Stimulated activated naive CD4-positive, alpha-beta T cell (primary cell): ENCODE results near the gene RSPH6A.

ENCODE experiments used
- DNase-seq, 6 experiments: peaks; one replicate each; lab custom pipeline; 2025; lab: John Stamatoyannopoulos, UW

Gene RSPH6A

DNA sequence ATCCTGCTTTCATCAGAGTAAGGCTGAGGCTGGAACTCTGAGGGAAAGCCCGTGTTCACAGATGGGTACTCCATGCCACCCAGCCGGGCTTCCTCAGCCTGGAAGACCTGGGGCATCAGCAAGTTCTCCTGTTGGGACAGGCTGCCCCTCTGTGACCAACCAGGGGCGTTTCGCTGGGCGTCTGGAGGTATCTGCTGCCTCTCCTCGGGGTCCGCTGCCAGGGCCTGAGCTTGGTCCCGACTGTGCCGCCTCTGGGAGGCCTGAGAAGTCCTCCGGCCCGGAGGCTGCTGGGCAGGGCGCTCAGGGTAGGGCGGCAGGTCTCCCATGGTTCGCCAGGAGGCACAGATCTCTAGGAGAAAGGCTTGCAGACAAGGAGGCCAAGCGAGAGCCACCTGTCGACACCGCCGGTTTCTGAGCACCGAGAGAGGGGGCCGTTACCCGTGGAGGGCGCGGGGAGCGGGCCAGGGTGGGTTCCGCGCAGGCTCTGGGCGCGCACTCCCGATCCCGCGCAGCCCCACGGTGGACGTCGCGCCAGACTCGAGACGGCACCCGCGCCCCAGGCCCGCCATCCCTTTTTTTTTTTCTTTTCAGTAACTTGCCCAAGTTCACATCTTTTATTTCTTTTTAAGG, at the start of gene RSPH6A:
Gene RSPH6A (minus strand): TSS at position 458 of the 630 bp plus-strand sequence. CDS start 132 bp downstream, at position 326.
- DNase-seq: peak in 1 of 6 experiments; percentile 11

DNA sequence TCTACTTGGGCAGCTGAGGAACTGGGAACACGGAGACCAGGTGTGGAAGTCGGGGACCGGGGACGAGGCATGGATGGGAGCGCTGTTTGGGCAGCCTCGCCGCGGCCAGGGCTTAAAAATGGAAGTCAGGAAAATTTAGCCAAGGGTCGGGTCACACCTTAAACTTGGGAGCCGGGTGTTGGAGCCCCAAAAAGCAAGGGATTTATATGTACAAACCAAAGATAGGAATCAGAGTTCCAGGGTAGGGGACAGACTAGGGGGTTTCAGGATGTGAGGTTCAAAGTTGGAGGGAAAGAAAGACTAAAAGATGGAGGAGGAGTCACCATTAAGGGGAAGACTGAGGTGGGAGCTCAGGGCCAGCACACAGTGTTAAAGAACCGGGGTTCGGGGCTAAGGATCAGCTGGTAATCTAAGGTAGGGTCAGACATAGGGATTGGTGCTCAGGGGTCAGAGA, 49.5 kb upstream of the RSPH6A start:
- DNase-seq: no peak

DNA sequence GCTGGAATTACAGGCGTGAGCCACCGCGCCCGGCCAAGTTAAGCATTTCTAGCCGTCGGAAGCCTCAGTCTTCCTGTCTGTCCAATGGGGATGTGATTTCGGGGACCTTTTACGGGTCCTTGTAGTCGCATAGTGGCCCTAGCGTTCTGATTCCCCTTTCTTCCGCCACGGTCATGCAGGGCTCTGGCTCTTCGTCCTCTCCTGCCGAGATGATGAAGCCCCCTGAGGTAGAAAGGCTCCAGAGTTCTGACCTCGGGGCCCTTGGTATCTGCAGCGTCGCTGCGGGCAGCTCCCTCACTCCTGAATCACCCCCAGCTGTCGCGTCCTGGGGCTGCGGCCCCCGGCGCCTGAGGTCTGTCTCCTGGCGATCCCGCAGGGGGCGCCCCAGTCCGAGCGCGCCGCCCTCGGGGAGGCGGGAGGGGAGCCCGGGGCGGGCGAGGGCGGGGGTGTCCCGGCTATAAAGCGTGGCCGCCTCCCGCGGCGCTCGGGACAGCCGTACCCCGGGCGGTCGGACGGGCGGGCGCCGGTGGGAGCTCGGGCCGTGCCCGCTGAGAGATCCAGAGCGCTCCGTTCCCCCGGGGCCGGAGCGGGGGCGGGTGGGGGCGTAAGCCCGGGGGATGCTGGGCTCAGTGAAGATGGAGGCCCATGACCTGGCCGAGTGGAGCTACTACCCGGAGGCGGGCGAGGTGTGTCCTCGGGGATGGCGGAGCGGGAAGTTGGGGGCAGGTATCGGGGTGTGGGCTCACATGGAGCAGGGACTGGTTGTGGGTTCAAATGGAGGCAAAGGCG, 48.9 kb upstream of the RSPH6A start, which contains the start of gene FOXA3:
Gene FOXA3 (plus strand): TSS at position 487 of the 789 bp plus-strand sequence. CDS start 131 bp downstream, at position 618.
- peak in 5 of 6 experiments; percentile 15 to 50 (median 35) for DNase-seq

DNA sequence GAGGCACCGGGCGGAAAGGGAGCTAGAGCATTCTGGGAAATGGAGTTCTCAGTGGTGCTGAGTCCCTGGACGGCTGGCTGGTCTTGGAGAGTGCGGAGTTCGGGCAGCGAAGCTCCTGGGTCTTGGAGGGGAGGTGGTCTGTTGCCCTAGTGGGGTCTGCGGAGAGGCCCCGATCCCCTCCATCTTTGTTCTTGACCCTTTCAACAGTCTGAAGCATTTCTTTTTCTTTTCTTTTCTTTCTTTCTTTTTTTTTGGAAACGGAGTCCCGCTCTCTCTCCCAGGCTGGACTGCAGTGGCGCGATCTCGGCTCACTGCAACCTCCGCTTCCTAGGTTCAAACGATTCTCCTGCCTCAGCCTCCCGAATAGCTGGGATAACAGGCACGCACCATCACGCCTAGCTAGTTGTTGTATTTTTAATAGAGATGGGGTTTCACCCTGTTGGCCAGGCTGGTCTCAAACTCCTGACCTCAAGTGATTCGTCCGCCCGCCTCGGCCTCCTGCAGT, 48.3 kb upstream of the RSPH6A start:
- no peak for DNase-seq

DNA sequence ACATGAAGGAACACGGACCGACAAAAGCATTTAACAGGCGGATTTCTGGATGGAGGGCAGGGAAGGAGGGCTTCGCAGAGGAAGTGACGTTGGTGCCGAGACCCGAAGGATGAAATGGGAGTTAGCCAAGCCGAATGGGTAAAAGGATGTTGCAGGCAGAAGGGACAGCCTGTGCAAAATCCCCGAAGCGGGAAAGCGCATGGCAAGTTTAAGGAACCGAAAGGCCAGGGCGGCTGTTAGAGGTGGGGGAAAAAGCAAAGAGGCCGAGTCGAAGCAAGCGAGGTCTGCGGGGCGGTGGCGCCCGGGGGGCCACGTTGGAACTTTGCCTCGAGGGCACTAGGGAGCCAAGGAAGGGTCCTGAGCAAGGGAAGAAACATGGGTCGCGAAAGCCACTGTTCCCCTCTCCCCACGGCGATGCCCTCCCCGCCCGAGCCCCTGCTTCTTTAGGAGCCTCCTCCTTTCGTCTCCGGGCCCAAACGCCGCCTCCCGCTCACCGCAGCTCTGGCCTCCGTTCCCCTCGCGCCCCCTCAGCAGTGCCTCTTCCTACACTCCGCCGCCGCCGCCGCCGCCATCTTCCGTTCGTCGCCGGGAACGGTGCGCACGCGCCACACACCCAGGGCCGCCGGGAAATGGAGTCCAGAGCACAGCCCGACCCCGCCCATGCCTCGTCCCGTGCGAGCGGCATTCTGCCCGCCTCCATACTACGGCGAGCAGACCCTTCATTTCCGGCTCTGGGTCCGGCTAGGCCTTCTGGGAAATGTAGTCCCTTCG, 47.6 kb upstream of the RSPH6A start, which contains the start of gene SYMPK:
Gene SYMPK (minus strand): TSS at position 584 of the 771 bp plus-strand sequence. CDS start 8,652 bp downstream, outside the sequence.
- peak; percentile 93 to 98 (median 98) for DNase-seq

DNA sequence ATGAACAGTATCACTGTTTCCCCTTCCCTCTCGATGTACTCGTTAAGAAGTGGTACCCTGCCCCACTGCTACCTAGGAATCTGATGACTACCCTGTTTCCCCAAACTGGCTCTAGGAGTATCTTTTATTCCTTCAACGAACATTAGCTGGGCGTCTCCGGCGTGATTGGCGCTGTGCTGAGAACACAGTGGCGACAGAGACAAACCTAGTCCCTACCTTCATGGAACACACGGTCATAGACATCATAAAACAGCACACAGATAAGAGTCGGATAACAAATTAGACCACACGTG, 47.1 kb upstream of the RSPH6A start:
- DNase-seq: peak in 1 of 6 experiments; percentile 9

DNA sequence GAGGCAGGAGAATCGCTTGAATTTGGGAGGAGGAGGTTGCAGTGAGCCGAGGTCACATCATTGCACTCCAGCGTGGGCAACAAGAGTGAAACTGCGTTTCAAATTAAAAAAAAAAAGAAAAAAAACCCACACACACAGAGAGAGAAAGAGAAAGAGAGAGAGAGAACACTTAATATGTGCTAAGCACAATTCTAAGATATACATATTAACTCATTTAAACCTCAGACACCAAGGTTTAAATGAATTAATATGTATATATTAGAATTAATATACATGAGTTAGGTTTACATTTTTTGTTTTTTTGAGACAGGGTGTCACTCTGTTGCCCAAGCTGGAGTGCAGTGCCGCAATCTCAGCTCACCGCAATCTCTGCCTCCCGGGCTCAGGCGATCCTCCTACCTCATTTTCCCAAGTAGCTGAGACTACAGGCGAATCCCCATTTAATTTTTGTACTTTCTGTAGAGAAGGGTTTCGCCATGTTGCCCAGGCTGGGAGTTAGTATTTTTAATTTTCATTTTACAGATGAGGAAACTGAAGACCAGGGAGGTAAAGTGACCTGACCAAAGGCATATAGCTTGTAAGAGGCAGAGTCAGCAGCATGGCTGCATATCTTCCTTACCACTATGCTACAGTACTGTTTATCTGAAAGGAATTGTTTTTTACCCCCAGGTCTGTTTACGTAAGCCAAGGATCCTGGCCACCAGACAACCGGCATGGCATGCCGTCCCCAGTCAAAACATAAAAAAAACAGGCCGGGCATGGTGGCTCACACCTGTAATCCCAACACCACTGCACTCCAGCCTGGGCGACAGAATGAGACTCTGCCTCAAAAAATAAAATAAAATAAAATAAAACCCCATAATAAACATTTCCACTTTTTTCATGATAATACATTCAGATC, 45.5 kb upstream of the RSPH6A start:
- DNase-seq: no peak

DNA sequence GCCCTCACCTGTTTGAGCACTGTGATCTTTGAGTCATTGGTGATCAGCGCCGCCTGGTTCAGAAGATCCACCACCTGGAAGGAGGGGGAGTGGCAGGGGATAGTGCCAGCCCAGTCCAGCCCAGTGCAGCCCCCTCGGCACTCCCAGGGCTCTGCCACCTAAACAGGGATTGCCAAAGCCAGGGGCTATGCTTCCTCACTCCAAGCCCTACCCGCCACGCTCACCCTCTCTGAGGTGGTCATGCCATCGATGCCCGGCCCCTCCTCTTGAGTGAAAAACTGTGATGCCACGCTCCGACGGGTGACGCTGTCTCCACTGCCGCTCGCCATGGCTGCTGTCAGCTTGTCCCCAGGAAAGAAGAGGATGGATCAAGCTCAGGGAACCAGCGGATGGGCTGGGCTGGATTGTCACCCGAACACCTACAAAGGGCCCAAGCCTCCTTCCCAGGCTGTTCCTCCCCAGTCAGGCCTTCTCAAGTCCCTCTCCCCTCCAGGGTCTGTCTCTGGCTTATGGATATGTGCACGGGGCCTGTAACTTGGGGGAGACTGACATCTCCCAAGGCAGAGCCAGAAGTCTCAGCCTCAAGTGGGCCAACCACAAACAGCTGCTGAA, 39.2 kb upstream of the RSPH6A start:
- DNase-seq: no peak

DNA sequence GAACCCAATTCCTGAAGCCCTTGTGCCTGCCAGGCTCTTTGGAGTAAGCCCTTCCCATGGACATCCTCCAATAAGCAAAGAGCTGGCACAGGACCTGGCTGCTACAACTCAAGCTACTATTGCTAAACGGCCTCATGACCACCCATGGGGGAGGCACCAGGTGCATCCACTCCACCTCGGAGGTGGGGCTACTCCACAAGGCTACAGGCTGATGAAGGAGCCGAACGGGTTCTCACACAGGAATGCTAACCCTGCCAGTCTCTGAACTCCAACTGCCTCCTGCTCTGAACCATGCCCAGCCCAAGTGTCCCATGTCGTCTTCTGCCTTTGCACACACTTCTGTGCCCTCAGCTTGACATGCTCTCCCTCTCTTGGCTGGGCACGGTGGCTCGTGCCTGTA, 37.9 kb upstream of the RSPH6A start:
- no peak for DNase-seq

DNA sequence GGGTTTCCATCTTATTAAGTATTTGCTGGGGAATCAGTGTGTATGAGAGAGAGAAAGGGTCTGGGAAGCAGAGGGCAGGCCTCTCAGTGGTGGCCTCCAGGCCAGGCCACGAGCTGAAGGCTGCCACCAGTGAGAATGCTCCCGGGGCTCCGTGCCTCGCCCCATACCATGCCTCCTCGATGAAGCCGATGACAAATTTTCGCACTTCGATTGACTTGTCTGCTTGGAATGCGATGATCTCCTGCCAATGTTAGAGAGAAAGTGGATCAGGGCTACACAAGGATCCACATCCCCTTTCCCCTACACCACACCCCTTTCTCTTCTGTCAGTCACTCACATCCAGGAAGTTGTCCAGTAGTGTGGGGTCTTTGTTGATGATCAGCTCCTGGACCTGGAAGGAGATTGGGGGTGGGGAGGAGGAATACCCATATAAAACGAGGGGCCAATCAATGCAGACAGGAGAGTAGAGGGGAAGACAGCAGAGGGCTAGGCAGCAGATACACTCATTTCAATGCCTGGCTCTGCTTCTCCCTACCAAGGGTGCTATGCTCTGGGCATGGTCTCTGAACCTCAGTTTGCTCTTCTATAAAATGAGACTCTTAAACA, 37.1 kb upstream of the RSPH6A start:
- no peak for DNase-seq

DNA sequence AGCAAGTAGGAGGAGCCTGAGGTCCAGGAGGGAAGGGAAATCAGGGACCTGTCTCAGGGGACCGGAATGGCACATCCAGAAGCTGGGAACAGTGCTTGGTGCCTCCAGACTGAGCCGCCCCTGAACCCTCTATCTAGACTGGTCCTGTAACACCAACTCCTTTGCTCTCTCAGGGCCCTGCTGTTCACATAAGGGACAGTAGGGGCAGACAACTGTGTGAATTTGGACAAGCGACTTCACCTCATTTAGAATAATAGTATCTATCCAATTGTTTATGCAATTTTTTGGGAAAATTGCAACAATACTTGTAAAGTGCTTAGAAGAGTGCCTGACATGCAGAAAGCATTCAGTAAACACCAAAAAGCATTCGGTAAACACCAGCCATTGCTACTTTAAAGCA, 33.8 kb upstream of the RSPH6A start:
- DNase-seq: no peak

DNA sequence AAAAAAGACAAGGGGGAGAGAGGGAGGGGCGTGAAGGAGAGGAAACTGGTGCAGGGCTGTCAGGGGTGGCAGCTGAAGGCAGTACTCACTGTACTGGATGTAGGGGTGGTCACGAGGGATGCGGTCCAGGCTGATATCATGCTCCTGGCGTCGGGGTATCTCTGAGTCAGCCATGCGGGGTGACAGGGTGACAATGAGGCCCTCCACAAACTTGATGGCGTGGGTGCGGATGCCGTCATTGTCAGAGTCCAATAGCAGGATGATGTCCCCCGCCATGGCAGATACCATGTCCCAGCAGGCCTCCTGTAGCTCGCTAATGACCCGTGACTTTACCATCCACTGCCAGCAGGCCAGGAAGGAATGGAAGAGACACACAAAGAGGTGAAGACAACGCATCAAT, 32.6 kb upstream of the RSPH6A start:
- DNase-seq: no peak

DNA sequence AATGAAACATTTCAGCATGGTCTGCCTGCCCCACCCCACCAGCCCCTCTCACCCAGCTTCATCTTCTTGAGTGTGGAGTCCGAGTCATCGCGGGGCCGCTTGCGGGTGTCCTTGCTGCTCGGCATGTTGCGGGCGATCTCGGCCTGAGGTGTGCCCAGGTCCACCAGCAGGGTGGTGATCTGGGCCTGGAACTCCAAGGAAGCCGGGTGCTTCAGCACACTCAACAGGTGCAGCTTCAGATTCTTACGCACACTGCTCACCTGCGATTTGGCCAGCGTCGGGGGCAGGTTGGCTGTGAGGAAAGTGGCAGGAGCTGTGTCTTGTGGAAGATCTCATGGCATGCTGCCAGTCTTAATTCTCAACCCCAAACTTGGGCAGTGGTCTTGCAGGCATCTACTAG, 27.1 kb upstream of the RSPH6A start:
- no peak for DNase-seq

DNA sequence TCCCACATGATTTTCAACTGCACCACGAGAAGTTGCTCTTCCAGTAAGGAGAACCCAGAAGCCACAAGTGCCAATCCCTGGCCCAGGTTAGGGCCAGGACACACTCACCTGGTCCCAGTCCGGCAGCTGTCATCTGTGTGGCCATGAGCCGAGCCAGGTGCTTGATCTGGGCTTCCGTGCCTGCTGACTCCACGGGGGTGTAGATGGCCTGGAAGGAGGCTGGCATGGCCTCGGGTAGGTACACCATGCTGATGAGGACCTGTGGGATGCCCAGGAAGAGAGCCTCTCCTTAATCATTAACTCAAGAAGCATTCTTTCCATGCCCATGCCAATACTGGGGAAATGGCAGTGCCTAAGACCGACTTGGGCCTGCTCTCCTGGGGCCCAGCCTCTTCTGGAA, 19.9 kb upstream of the RSPH6A start:
- DNase-seq: no peak

DNA sequence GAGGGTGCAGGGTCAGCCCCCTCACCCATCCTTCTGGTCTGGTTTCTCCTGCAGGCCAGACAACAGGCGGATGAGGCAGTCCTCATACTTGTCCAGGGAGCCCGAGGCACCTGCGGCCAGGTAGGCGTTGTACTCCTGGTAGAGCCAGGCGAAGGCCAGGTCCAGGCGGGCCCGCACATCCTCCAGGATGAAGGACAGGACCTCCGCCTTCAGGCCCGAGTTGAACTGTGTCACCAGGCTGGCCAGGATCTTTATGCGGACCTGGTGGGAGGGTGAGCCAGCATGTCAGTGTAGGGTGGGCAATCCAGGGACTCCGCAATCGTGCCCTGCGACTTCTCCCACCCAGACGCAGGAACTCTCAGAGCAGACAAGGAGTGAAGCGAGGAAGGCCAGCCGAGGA, 13.8 kb upstream of the RSPH6A start:
- DNase-seq: no peak

DNA sequence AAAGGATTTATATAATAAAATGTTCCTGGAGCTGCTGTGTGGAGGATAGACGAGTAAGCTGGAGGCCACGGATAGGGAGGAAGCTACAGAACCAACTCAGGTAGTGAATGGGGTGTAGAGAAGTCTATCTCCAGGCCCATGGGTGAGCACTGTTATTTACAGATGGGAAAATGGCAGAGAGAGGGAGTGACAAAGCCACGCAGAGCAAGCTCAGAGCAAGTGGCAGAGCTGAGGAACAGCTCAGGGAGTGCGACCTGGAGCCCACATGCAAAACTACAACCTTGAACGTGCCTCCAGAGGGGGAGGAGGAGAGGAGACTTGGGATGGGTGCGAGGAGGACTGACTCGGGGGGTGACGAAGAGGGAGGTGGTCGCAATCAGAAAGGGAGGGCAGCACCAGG, 13.4 kb upstream of the RSPH6A start:
- DNase-seq: no peak

DNA sequence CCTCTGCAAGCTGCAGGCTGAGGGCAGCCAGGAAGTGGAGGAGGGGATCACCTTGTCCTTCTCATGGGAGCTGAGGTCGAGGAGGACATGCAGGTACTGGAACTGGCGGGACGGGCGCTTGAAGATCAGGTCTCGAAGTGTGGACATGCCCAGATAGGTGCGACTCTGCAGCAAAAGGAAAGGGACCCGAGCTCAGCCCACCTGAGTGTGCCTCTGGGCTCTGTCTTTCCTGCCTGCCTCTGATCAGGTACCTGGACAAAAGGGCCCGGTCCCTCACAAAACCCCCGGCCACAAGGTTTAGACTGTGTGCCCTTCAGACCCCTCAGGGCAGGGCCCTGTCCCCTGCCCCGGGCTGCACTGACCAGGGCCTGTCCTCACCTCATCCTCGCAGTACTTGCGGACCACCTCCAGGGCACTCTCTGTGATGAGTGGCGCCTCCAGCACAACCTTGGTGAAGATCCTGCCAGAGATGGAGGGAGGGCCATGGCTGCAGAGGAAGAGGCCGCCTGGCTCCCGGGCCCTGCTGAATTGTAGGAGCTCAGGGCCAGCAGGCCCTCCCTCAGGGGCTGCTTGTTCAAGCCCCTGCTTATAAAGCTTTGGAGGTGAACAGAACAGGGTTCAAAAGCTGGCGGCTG, 12.5 kb upstream of the RSPH6A start:
- no peak for DNase-seq

DNA sequence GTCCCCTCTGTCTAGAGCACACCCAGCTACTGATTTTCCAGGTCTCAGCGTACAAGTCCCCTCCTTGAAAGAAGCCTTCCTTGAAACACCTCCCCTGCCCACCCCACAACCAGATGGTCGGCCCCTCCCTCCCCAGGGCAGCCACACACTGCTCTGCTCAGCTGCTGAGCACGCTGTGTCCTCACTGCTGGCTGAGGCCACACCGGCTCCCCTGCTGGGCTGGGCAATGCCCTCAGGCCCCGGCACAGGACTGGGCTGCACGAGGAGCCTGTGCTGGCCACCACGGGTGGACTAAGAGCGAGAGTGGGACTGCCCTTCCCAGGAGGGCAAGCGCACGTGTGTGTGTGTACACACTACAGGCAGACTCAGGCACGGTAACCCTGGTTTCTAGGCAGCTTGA, 11.8 kb upstream of the RSPH6A start:
- no peak for DNase-seq

DNA sequence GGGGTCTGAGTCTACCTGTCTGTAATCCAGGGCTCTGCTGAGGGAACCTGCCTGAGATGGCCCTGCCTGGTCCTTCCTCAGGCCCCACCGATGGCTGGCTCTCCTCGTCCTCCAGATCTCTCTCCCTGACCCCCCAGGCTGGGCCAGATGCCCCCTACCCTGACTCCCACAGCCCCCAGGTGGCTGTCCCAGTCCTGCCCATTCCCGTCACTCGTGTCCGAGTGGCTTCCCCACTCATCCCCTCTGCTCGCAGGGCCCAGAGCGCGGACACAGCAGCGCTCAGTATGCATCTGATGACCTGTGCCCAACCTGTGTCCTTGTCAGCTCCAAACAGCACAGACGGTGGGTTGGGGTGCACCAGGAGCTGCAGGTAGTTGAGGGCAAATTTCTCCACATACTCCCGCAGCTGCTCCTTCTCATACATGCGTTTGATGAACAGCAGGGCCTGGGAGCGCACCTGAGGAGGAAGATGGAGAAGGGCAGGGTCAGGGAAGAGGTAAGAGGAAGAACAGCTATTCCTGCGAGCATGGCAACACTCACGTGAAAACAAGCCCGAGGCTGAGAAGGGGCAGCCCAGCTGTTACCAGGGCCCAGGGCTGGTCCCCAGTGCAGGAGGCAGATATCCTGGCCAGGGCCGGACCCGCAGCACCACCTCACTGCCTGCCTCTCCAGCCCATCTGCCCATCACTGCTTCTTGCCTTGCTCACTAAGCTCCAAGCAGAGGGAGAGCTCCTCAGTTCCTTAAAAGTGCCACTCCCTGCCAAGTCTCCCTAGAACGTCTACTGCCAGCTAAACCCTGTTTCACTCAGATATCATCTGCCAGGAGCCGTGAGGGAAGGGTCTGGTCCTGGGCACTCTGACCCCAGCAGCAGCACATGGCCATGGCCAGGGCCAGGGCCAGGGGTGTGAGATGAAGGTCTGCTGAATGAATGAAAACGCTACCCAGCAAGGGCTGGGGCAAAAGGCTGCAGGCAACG, 11.1 kb upstream of the RSPH6A start:
- no peak for DNase-seq
